SKM-1 treated with dmso at 0.1 percent for 144 hours (cell line): ENCODE measurements around the gene ZFAND3.

Experiments
- DNase-seq: peaks from one replicate; lab custom pipeline; 2025; ENCODE audit not compliant: unreplicated experiment; lab: John Stamatoyannopoulos, UW

Gene ZFAND3

GRCh38 chr6:37826993-37827392, 7.5 kb downstream of the ZFAND3 start:
- DNase-seq, result no peak

GRCh38 chr6:37827603-37828265, 8.2 kb downstream of the ZFAND3 start:
- no peak for DNase-seq

GRCh38 chr6:37830225-37830624, 10.7 kb downstream of the ZFAND3 start:
- DNase-seq, result no peak

- no peak for DNase-seq
Measured at GRCh38 chr6:37831457-37831856, 11.9 kb downstream of the ZFAND3 start.

- no peak for DNase-seq
Measured at GRCh38 chr6:37835923-37836322, 16.4 kb downstream of the ZFAND3 start.

GRCh38 chr6:37838219-37838921, 18.8 kb downstream of the ZFAND3 start:
- no peak for DNase-seq

- no peak for DNase-seq
Measured at GRCh38 chr6:37840143-37840939, 20.8 kb downstream of the ZFAND3 start.

- DNase-seq, result no peak
Measured at GRCh38 chr6:37840940-37841300, 21.4 kb downstream of the ZFAND3 start.

GRCh38 chr6:37845026-37845911, 25.7 kb downstream of the ZFAND3 start:
- DNase-seq, result no peak

- DNase-seq, result no peak
Measured at GRCh38 chr6:37845930-37846329, 26.4 kb downstream of the ZFAND3 start.

GRCh38 chr6:37847704-37848103, 28.2 kb downstream of the ZFAND3 start:
- DNase-seq, result no peak

GRCh38 chr6:37848371-37848770, 28.8 kb downstream of the ZFAND3 start:
- DNase-seq, result no peak

GRCh38 chr6:37850260-37850659, 30.7 kb downstream of the ZFAND3 start:
- DNase-seq, result no peak

GRCh38 chr6:37850728-37851285, 31.3 kb downstream of the ZFAND3 start:
- no peak for DNase-seq

GRCh38 chr6:37851997-37852524, 32.5 kb downstream of the ZFAND3 start:
- DNase-seq, result no peak

GRCh38 chr6:37856285-37856684, 36.8 kb downstream of the ZFAND3 start:
- no peak for DNase-seq

- DNase-seq, result no peak
Measured at GRCh38 chr6:37858363-37858762, 38.8 kb downstream of the ZFAND3 start.

GRCh38 chr6:37860226-37860839, 40.8 kb downstream of the ZFAND3 start:
- DNase-seq, result peak; percentile 36

GRCh38 chr6:37861452-37861851, 41.9 kb downstream of the ZFAND3 start:
- DNase-seq, result no peak

- DNase-seq, result no peak
Measured at GRCh38 chr6:37862430-37862829, 42.9 kb downstream of the ZFAND3 start.
